ENCODE data around the gene GHR. TPM values are rescaled to one million over a fixed set of nuclear protein-coding genes. Genes with fewer than 3 reads are reported as not detected.

The GHR gene
- polyA plus RNA-seq, 3 donors = not detected

- no peak overlapping the region for H3K27ac ChIP-seq (ENCODE audit: low read depth in 1 of 2, low read length in 2 of 2)
- H2AFZ ChIP-seq (ENCODE audit: insufficient read depth, low read depth, low read length, poor library complexity, severe bottlenecking) = no peak overlapping the region
- H3K9ac ChIP-seq (ENCODE audit: insufficient read depth, low read length, poor library complexity, severe bottlenecking) = no peak overlapping the region
- H3K4me1 ChIP-seq (ENCODE audit: control insufficient read depth in 1 of 2, insufficient read depth in 2 of 2, low read length in 2 of 2) = no peaks in the 10 kb centered on the region
- no peaks in the 10 kb centered on the region for H3K9me3 ChIP-seq (replicated peaks in 1 of 2; ENCODE audit: control insufficient read depth in 1 of 2, insufficient read depth in 1 of 2, low read length in 2 of 2)
- TF ChIP-seq, protein P1, sequence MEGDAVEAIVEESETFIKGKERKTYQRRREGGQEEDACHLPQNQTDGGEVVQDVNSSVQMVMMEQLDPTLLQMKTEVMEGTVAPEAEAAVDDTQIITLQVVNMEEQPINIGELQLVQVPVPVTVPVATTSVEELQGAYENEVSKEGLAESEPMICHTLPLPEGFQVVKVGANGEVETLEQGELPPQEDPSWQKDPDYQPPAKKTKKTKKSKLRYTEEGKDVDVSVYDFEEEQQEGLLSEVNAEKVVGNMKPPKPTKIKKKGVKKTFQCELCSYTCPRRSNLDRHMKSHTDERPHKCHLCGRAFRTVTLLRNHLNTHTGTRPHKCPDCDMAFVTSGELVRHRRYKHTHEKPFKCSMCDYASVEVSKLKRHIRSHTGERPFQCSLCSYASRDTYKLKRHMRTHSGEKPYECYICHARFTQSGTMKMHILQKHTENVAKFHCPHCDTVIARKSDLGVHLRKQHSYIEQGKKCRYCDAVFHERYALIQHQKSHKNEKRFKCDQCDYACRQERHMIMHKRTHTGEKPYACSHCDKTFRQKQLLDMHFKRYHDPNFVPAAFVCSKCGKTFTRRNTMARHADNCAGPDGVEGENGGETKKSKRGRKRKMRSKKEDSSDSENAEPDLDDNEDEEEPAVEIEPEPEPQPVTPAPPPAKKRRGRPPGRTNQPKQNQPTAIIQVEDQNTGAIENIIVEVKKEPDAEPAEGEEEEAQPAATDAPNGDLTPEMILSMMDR (IDR thresholded peaks at IDR 0.05) = no peak
- DNase-seq = no peak
- WGBS (ENCODE audit: insufficient coverage) = no CpG with 5 or more reads among the region's 2 CpGs
- H3K27me3 ChIP-seq (ENCODE audit: control insufficient read depth in 2 of 2, insufficient read depth in 2 of 2, low read length in 2 of 2) = no peaks in the 10 kb centered on the region
- Mint-ChIP-seq H3K27me3 (ENCODE audit: low read depth in 3 of 3) (peaks cover 0 to 3% (median 0%) of the 10 kb centered on the region in 3 donors), H3K36me3 (no peaks in the 10 kb centered on the region), H3K9me3 (peaks cover 0 to 3% (median 0%) of the 10 kb centered on the region in 7 donors), H3K4me3 (no peak overlapping the region), H3K4me1 (no peaks in the 10 kb centered on the region), H3K27ac (no peak overlapping the region)
- H3K36me3 ChIP-seq (replicated peaks in 1 of 2; ENCODE audit: control insufficient read depth in 1 of 2, insufficient read depth in 2 of 2, low read length in 2 of 2) = no peaks in the 10 kb centered on the region
- H3K4me2 ChIP-seq (replicated peaks; ENCODE audit: extremely low read depth, low read length, poor library complexity, severe bottlenecking) = no peak overlapping the region
- H3K4me3 ChIP-seq (replicated peaks in 1 of 3; ENCODE audit: low read depth in 2 of 3, low read length in 3 of 3) = no peak overlapping the region
- intact Hi-C loops (cut with micrococcal nuclease) = no loop called here
- no peaks in the 10 kb centered on the region for H3K79me2 ChIP-seq (ENCODE audit: insufficient read depth, low read length)
- H4K20me1 ChIP-seq (ENCODE audit: insufficient read depth, low read length) = no peaks in the 10 kb centered on the region
Observed at GRCh38 chr5:42462083-42462482, 38.8 kb downstream of the GHR start.

- Mint-ChIP-seq H3K27me3 (ENCODE audit: low read depth in 3 of 3) (peaks cover 0 to 2% (median 0%) of the 10 kb centered on the region in 3 donors), H3K36me3 (no peaks in the 10 kb centered on the region), H3K4me3 (no peak overlapping the region), H3K27ac (no peak overlapping the region), H3K9me3 (peaks cover 0 to 5% (median 2%) of the 10 kb centered on the region in 7 donors), H3K4me1 (no peaks in the 10 kb centered on the region)
- WGBS (ENCODE audit: insufficient coverage) = 100% methylated on average over 3 of the region's 5 CpGs
- intact Hi-C loops (cut with micrococcal nuclease) = no loop called here
- Histone ChIP-seq H3K27me3 (ENCODE audit: control insufficient read depth in 2 of 2, insufficient read depth in 2 of 2, low read length in 2 of 2) (no peaks in the 10 kb centered on the region), H3K79me2 (ENCODE audit: insufficient read depth, low read length) (no peaks in the 10 kb centered on the region), H3K36me3 (replicated peaks in 1 of 2; ENCODE audit: control insufficient read depth in 1 of 2, insufficient read depth in 2 of 2, low read length in 2 of 2) (no peaks in the 10 kb centered on the region), H3K9me3 (replicated peaks in 1 of 2; ENCODE audit: control insufficient read depth in 1 of 2, insufficient read depth in 1 of 2, low read length in 2 of 2) (peaks cover 0 to 7% of the 10 kb centered on the region in 2 donors), H3K4me1 (ENCODE audit: control insufficient read depth in 1 of 2, insufficient read depth in 2 of 2, low read length in 2 of 2) (no peaks in the 10 kb centered on the region), H3K9ac (ENCODE audit: insufficient read depth, low read length, poor library complexity, severe bottlenecking) (no peak overlapping the region), H4K20me1 (ENCODE audit: insufficient read depth, low read length) (no peaks in the 10 kb centered on the region), H2AFZ (ENCODE audit: insufficient read depth, low read depth, low read length, poor library complexity, severe bottlenecking) (no peak overlapping the region), H3K27ac (ENCODE audit: low read depth in 1 of 2, low read length in 2 of 2) (no peak overlapping the region), H3K4me3 (replicated peaks in 1 of 3; ENCODE audit: low read depth in 2 of 3, low read length in 3 of 3) (no peak overlapping the region), H3K4me2 (replicated peaks; ENCODE audit: extremely low read depth, low read length, poor library complexity, severe bottlenecking) (no peak overlapping the region)
- DNase-seq = no peak
- TF ChIP-seq, protein P1 (IDR thresholded peaks at IDR 0.05) = no peak
Observed at GRCh38 chr5:42467572-42467971, 44.3 kb downstream of the GHR start.
